ENCODE data around the gene RHBDD3. TPM values are rescaled to one million over a fixed set of nuclear protein-coding genes. Genes with fewer than 3 reads are reported as not detected.

RHBDD3 gene
- total RNA-seq, 1 experiment from 2014 or later = 51.5 TPM

- Mint-ChIP-seq H3K27me3 (ENCODE audit: unreplicated experiment) (no peaks in the 10 kb centered on the region), H3K27ac (ENCODE audit: unreplicated experiment) (no peak overlapping the region), H3K36me3 (ENCODE audit: insufficient read depth, unreplicated experiment) (peaks cover 54% of the 10 kb centered on the region), H3K9me3 (ENCODE audit: low read depth, unreplicated experiment) (no peaks in the 10 kb centered on the region), H3K4me1 (ENCODE audit: low read depth, unreplicated experiment) (peaks cover 17% of the 10 kb centered on the region), H3K4me3 (ENCODE audit: low read depth, unreplicated experiment) (peak overlapping the region; percentile 94)
- no peak for DNase-seq
- CTCF ChIA-PET = no interaction called here
- BruUV-seq (replicated peaks) = no TSS peak
- intact Hi-C loops (cut with micrococcal nuclease; ENCODE audit: unreplicated experiment) = no loop called here
- TF ChIP-seq, protein P1, sequence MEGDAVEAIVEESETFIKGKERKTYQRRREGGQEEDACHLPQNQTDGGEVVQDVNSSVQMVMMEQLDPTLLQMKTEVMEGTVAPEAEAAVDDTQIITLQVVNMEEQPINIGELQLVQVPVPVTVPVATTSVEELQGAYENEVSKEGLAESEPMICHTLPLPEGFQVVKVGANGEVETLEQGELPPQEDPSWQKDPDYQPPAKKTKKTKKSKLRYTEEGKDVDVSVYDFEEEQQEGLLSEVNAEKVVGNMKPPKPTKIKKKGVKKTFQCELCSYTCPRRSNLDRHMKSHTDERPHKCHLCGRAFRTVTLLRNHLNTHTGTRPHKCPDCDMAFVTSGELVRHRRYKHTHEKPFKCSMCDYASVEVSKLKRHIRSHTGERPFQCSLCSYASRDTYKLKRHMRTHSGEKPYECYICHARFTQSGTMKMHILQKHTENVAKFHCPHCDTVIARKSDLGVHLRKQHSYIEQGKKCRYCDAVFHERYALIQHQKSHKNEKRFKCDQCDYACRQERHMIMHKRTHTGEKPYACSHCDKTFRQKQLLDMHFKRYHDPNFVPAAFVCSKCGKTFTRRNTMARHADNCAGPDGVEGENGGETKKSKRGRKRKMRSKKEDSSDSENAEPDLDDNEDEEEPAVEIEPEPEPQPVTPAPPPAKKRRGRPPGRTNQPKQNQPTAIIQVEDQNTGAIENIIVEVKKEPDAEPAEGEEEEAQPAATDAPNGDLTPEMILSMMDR (IDR thresholded peaks at IDR 0.05; ENCODE audit: unreplicated experiment) = no peak
Observed at GRCh38 chr22:29265929-29266328, 1.9 kb downstream of the RHBDD3 start.

DNA sequence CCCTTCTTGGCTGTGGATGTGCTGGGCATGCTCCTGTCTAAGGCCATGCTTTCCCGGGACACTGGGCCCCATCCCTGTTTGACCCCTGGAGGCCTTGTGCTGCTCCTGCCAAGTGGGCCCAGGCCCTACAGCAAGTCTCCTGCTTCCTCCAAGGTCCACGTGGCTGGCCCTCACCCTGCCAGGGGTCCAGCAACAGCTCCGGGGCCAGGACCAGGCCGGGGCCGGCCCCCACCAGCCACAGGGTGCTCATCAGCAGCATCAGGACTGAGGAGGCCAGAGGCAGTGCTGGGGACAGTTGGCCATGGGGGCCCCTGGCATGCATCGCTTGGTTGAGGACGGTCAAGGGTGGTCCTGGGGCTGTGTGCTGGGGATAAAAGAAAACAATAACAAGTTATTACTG, 2.5 kb downstream of the RHBDD3 start:
- BruUV-seq (replicated peaks) = no TSS peak
- peaks cover 47% of the 10 kb centered on the region for H3K36me3 Mint-ChIP-seq (ENCODE audit: insufficient read depth, unreplicated experiment)

GRCh38 chr22:29263791-29264276, 3.9 kb downstream of the RHBDD3 start:
- intact Hi-C loops (cut with micrococcal nuclease; ENCODE audit: unreplicated experiment) = no loop called here
- Mint-ChIP-seq H3K4me3 (ENCODE audit: low read depth, unreplicated experiment) (no peak overlapping the region), H3K27ac (ENCODE audit: unreplicated experiment) (no peak overlapping the region), H3K36me3 (ENCODE audit: insufficient read depth, unreplicated experiment) (peaks cover 41% of the 10 kb centered on the region), H3K4me1 (ENCODE audit: low read depth, unreplicated experiment) (peaks cover 11% of the 10 kb centered on the region), H3K9me3 (ENCODE audit: low read depth, unreplicated experiment) (no peaks in the 10 kb centered on the region), H3K27me3 (ENCODE audit: unreplicated experiment) (no peaks in the 10 kb centered on the region)
- BruUV-seq (replicated peaks) = no TSS peak
- CTCF ChIA-PET = no interaction called here
- TF ChIP-seq, protein P1 (IDR thresholded peaks at IDR 0.05; ENCODE audit: unreplicated experiment) = no peak
- no peak for DNase-seq

More for the DNA sequence above, 2.5 kb downstream of the RHBDD3 start:
- no peaks in the 10 kb centered on the region for H3K27me3 Mint-ChIP-seq (ENCODE audit: unreplicated experiment)
- H3K4me3 Mint-ChIP-seq (ENCODE audit: low read depth, unreplicated experiment) = no peak overlapping the region
- TF ChIP-seq, protein P1 (IDR thresholded peaks at IDR 0.05; ENCODE audit: unreplicated experiment) = no peak
- intact Hi-C loops (cut with micrococcal nuclease; ENCODE audit: unreplicated experiment) = no loop called here
- H3K27ac Mint-ChIP-seq (ENCODE audit: unreplicated experiment) = no peak overlapping the region
- CTCF ChIA-PET = interaction anchor here (0.6 kb wide), 1 partner anchor 113 kb away, joined by 9 read pairs; no protein-coding TSS in a partner anchor
- H3K4me1 Mint-ChIP-seq (ENCODE audit: low read depth, unreplicated experiment) = peaks cover 11% of the 10 kb centered on the region
- no peak for DNase-seq
- H3K9me3 Mint-ChIP-seq (ENCODE audit: low read depth, unreplicated experiment) = no peaks in the 10 kb centered on the region

- no peaks in the 10 kb centered on the region for H3K4me1 Mint-ChIP-seq (ENCODE audit: low read depth, unreplicated experiment)
- no TSS peak for BruUV-seq (replicated peaks)
- no peak overlapping the region for H3K4me3 Mint-ChIP-seq (ENCODE audit: low read depth, unreplicated experiment)
- intact Hi-C loops (cut with micrococcal nuclease; ENCODE audit: unreplicated experiment) = no loop called here
- CTCF ChIA-PET = interaction anchor here (0.6 kb wide), 1 partner anchor 13 kb away, joined by 3 read pairs; no protein-coding TSS in a partner anchor
- H3K9me3 Mint-ChIP-seq (ENCODE audit: low read depth, unreplicated experiment) = no peaks in the 10 kb centered on the region
- H3K27me3 Mint-ChIP-seq (ENCODE audit: unreplicated experiment) = no peaks in the 10 kb centered on the region
- TF ChIP-seq, protein P1 (IDR thresholded peaks at IDR 0.05; ENCODE audit: unreplicated experiment) = no peak
- peaks cover 24% of the 10 kb centered on the region for H3K36me3 Mint-ChIP-seq (ENCODE audit: insufficient read depth, unreplicated experiment)
- H3K27ac Mint-ChIP-seq (ENCODE audit: unreplicated experiment) = no peak overlapping the region
- DNase-seq = no peak
Observed at GRCh38 chr22:29260601-29261315, 7.0 kb downstream of the RHBDD3 start.
